Endothelial cell of umbilical vein (primary cell): ENCODE results near the gene CCL8. TPM values are rescaled to one million over a fixed set of nuclear protein-coding genes. Genes with fewer than 3 reads are reported as not detected.

Source experiments
- BruUV-seq: library from RNA; stranded (reverse); fragments of 400-500 nt; replicated peaks from 2 replicates; lab custom pipeline; 2021; lab: Mats Ljungman, UMichigan
- CTCF ChIA-PET: fragments of 300-600, 350-600 bp; sonication (Branson Sonifier 250); formaldehyde crosslinking; loops from one replicate; lab custom pipeline; 2021; ENCODE audit warnings: antibody characterized with exemption, inconsistent platforms; lab: Charles Lee
- POLR2A ChIA-PET: fragments of 300-600, 350-600 bp; sonication (Branson Sonifier 250); formaldehyde crosslinking; loops from one replicate; lab custom pipeline; 2021; ENCODE audit warnings: antibody characterized with exemption, inconsistent platforms; lab: Charles Lee
- DNase-seq: peaks from one replicate; pipeline ENCODE4 v3.0.0-alpha.2; 2011; ENCODE audit warnings: low read depth, low spot score
- FAIRE-seq: peaks from 2 replicates; lab custom pipeline; 2011; peaks lifted over from hg19 to GRCh38; lab: Jason Lieb, UNC
- H2AFZ ChIP-seq: 2 replicates; pipeline ENCODE4 v1.6.0; 2012; ENCODE audit warnings: low read depth, low read length, control low read depth, inconsistent platforms
- H3K27ac ChIP-seq: 2 replicates; pipeline ENCODE4 v1.5.1; 2011; ENCODE audit warnings: low read depth, mild to moderate bottlenecking, control low read depth, low read length, moderate library complexity; ENCODE audit not compliant: insufficient read depth
- H3K27me3 ChIP-seq, 2 experiments: 2 replicates each; pipeline versions ENCODE4 v1.6.0 to v1.6.1; 2011; ENCODE audit warnings: low read length in 2 of 2, mixed read lengths in 1 of 2; ENCODE audit not compliant: control insufficient read depth in 2 of 2, insufficient read depth in 2 of 2
- H3K36me3 ChIP-seq, 2 experiments: 2 replicates in 1 of 2; 3 replicates in 1 of 2; pipeline ENCODE4 v1.5.1; 2011; ENCODE audit warnings: low read length in 2 of 2, mild to moderate bottlenecking in 1 of 2, moderate library complexity in 1 of 2; ENCODE audit not compliant: control insufficient read depth in 2 of 2, insufficient read depth in 2 of 2; ENCODE audit errors: extremely low read depth in 1 of 2
- H3K4me1 ChIP-seq: 3 replicates; pipeline ENCODE4 v1.5.1; 2011; ENCODE audit warnings: mild to moderate bottlenecking, low read length; ENCODE audit not compliant: control insufficient read depth, insufficient read depth; ENCODE audit errors: extremely low read depth
- H3K4me2 ChIP-seq: 2 replicates; pipeline ENCODE4 v1.6.1; 2011; ENCODE audit warnings: low read length, control low read depth, mixed read lengths; ENCODE audit not compliant: insufficient read depth
- H3K4me3 ChIP-seq, 3 experiments: fragments of 200-600 bp in 1 of 3; sonication (generic), shearing (Covaris generic) in 1 of 3; replicated peaks in 1 of 3; 2 replicates each; pipeline ENCODE4 v1.5.1; 2011 to 2016; ENCODE audit warnings: control low read depth in 3 of 3, low read length in 3 of 3, mild to moderate bottlenecking in 2 of 3, inconsistent platforms in 1 of 3, low read depth in 1 of 3, moderate library complexity in 1 of 3; ENCODE audit not compliant: insufficient read depth in 1 of 3
- H3K79me2 ChIP-seq: 2 replicates; pipeline ENCODE4 v1.6.0; 2012; ENCODE audit warnings: low read length, inconsistent platforms; ENCODE audit not compliant: control insufficient read depth, insufficient read depth
- H3K9ac ChIP-seq: replicated peaks from 2 replicates; pipeline ENCODE3; 2011; ENCODE audit warnings: low read length, control low read depth; ENCODE audit not compliant: insufficient read depth; ENCODE audit errors: extremely low read depth
- H3K9me1 ChIP-seq: replicated peaks from 3 replicates; pipeline ENCODE4 v1.6.0; 2011; ENCODE audit warnings: mild to moderate bottlenecking, low read length; ENCODE audit not compliant: control insufficient read depth, insufficient read depth; ENCODE audit errors: extremely low read depth
- H3K9me3 ChIP-seq: replicated peaks from 2 replicates; pipeline ENCODE4 v1.5.1; 2012; ENCODE audit warnings: low read length, inconsistent platforms; ENCODE audit not compliant: control insufficient read depth, insufficient read depth
- H4K20me1 ChIP-seq: replicated peaks from 2 replicates; pipeline ENCODE3; 2011; ENCODE audit warnings: mild to moderate bottlenecking, low read length; ENCODE audit not compliant: control insufficient read depth, insufficient read depth; ENCODE audit errors: extremely low read depth
- EZH2 ChIP-seq: IDR thresholded peaks from 2 replicates; pipeline ENCODE4 v1.6.1; 2012; ENCODE audit warnings: borderline replicate concordance, low read depth, mild to moderate bottlenecking, moderate library complexity, low read length, inconsistent platforms; ENCODE audit not compliant: severe bottlenecking
- FOS ChIP-seq: IDR thresholded peaks from 2 replicates; pipeline ENCODE4 v1.6.1; 2011; ENCODE audit warnings: mild to moderate bottlenecking, low read length, moderate library complexity, borderline replicate concordance; ENCODE audit not compliant: insufficient read depth
- GATA2 ChIP-seq: IDR thresholded peaks from 2 replicates; pipeline ENCODE4 v1.7.0; 2011; ENCODE audit warnings: low read depth, mild to moderate bottlenecking, moderate library complexity, mixed read lengths, low read length; ENCODE audit not compliant: insufficient read length, insufficient read depth
- JUN ChIP-seq: IDR thresholded peaks from 2 replicates; pipeline ENCODE4 v1.6.1; 2011; ENCODE audit warnings: borderline replicate concordance, low read depth; ENCODE audit not compliant: insufficient read length, insufficient read depth
- MAX ChIP-seq: IDR thresholded peaks from 2 replicates; pipeline ENCODE4 v1.6.1; 2011; ENCODE audit not compliant: insufficient read depth, insufficient read length
- MYC ChIP-seq: IDR thresholded peaks from one replicate; pipeline ENCODE4 v1.6.1; 2011; ENCODE audit warnings: mild to moderate bottlenecking, low read depth, low read length
- POLR2A ChIP-seq: IDR thresholded peaks from 2 replicates; pipeline ENCODE4 v1.6.1; 2012; ENCODE audit warnings: low read depth, mild to moderate bottlenecking, control low read depth, low read length
- POLR2AphosphoS5 ChIP-seq: IDR thresholded peaks from 2 replicates; pipeline ENCODE4 v1.6.1; 2012; ENCODE audit warnings: low read depth, mild to moderate bottlenecking, control low read depth, low read length, moderate library complexity; ENCODE audit not compliant: insufficient read depth
- dilution Hi-C: fragments of 300-500 bp; cut with MboI; formaldehyde crosslinking; loops from one replicate; pipeline ENCODE4 v1.15.0; 2019; ENCODE audit warnings: low sequenced_read_pairs; ENCODE audit not compliant: extremely low pct_ligation_motif_present
- intact Hi-C: fragments of 100-400 bp; cut with micrococcal nuclease; formaldehyde crosslinking; loops from one replicate; pipeline ENCODE4 v1.10.0; 2022
- polyA plus RNA-seq, 4 experiments: library from polyadenylated mRNA; depleted of rRNA in 3 of 4; stranded (reverse) in 3 of 4; unstranded in 1 of 4; fragments of >200 nt; gene quantifications; 2 replicates each; pipeline versions ENCODE4 v1.2.1 to v1.2.3, GENCODE V29; 2011 to 2012; ENCODE audit warnings: missing spikeins in 1 of 4
- total RNA-seq: library from RNA; stranded (reverse); gene quantifications from 2 replicates; pipeline ENCODE4 v1.2.3, GENCODE V29; 2021

CCL8 gene
- total and polyA plus RNA-seq, 2 donors (not counting 3 experiments of a cell fraction or from before 2014, with no cell fraction given) = not detected

GRCh38 chr17:34290586-34290985, 28.6 kb upstream of the CCL8 start:
- Histone ChIP-seq H3K9me3 (no peaks in the 10 kb centered on the region), H3K4me2 (no peak overlapping the region), H3K79me2 (no peaks in the 10 kb centered on the region), H3K9ac (no peak overlapping the region), H3K4me3 (no peak overlapping the region), H4K20me1 (no peaks in the 10 kb centered on the region), H3K9me1 (no peaks in the 10 kb centered on the region), H3K36me3 (no peaks in the 10 kb centered on the region), H3K27ac (no peak overlapping the region), H3K4me1 (peaks cover 5% of the 10 kb centered on the region), H2AFZ (no peak overlapping the region), H3K27me3 (peaks cover 7 to 9% of the 10 kb centered on the region in 2 experiments)
- ChIA-PET POLR2A (no interaction called here), CTCF (interaction anchor here (1.5 kb wide), 1 partner anchor 16 kb away, joined by 6 read pairs; no protein-coding TSS in a partner anchor)
- intact Hi-C loops = no loop called here
- BruUV-seq = no TSS peak
- no peak for DNase-seq
- dilution Hi-C loops = no loop called here
- no peak for FAIRE-seq
- no peak for TF ChIP-seq EZH2
- TF ChIP-seq GATA2 = no peak
- no peak for TF ChIP-seq FOS
- TF ChIP-seq POLR2AphosphoS5 = no peak
- TF ChIP-seq MAX = no peak
- no peak for TF ChIP-seq MYC
- TF ChIP-seq POLR2A = no peak

- Histone ChIP-seq H3K27me3 (peaks cover 0 to 4% of the 10 kb centered on the region in 2 experiments), H3K27ac (no peak overlapping the region), H2AFZ (no peak overlapping the region), H3K4me1 (peaks cover 5% of the 10 kb centered on the region), H3K9ac (no peak overlapping the region), H3K4me2 (no peak overlapping the region), H3K9me1 (no peaks in the 10 kb centered on the region), H4K20me1 (no peaks in the 10 kb centered on the region), H3K36me3 (no peaks in the 10 kb centered on the region), H3K4me3 (no peak overlapping the region), H3K79me2 (no peaks in the 10 kb centered on the region), H3K9me3 (no peaks in the 10 kb centered on the region)
- no peak for FAIRE-seq
- ChIA-PET CTCF (interaction anchor here (1.0 to 1.5 kb wide), 3 partner anchors 9 to 70 kb away, joined by 3 to 6 read pairs (median 5); no protein-coding TSS in a partner anchor), POLR2A (no interaction called here)
- DNase-seq = no peak
- intact Hi-C loops (no loop called here), dilution Hi-C loops (no loop called here)
- BruUV-seq = no TSS peak
- TF ChIP-seq POLR2AphosphoS5 (no peak), JUN (peak; percentile 8)
Measured at GRCh38 chr17:34291721-34292348, 27.4 kb upstream of the CCL8 start.
